Stimulated activated CD8-positive, alpha-beta memory T cell treated with anti-CD3 and anti-CD28 coated beads, Interleukin-2, amount 100 ng/mL, for 48 hours (primary cell): ENCODE results near the gene DSCAML1.

Experiments used
- DNase-seq, 2 donors: peaks; one replicate each; pipeline ENCODE4 v3.0.0-alpha.2; 2020; ENCODE audit warnings: low read depth in 2 of 2

The DSCAML1 gene

GRCh38 chr11:117497206-117497951 lies 299.6 kb downstream of the DSCAML1 start:
- DNase-seq = no peak

- no peak for DNase-seq
These were observed 301.7 kb downstream of the DSCAML1 start for GRCh38 chr11:117495357-117495756.

GRCh38 chr11:117492578-117493251 lies 304.3 kb downstream of the DSCAML1 start:
- DNase-seq = no peak

- no peak for DNase-seq
These were observed 306.1 kb downstream of the DSCAML1 start for GRCh38 chr11:117490911-117491310.

- no peak for DNase-seq
These were observed 306.9 kb downstream of the DSCAML1 start for GRCh38 chr11:117489999-117490679.

GRCh38 chr11:117488996-117489952 lies 307.7 kb downstream of the DSCAML1 start:
- DNase-seq = no peak

- no peak for DNase-seq
These were observed 311.0 kb downstream of the DSCAML1 start for GRCh38 chr11:117486059-117486458.

GRCh38 chr11:117484156-117484555 lies 312.9 kb downstream of the DSCAML1 start:
- no peak for DNase-seq

GRCh38 chr11:117483372-117483771 lies 313.6 kb downstream of the DSCAML1 start:
- no peak for DNase-seq

- DNase-seq = no peak
These were observed 314.1 kb downstream of the DSCAML1 start for GRCh38 chr11:117482881-117483280.

GRCh38 chr11:117481885-117482284 lies 315.1 kb downstream of the DSCAML1 start:
- no peak for DNase-seq

GRCh38 chr11:117481036-117481435 lies 316.0 kb downstream of the DSCAML1 start:
- DNase-seq = no peak

- DNase-seq = no peak
These were observed 316.8 kb downstream of the DSCAML1 start for GRCh38 chr11:117480221-117480620.

GRCh38 chr11:117479372-117479771 lies 317.6 kb downstream of the DSCAML1 start:
- peak in 1 of 2 donors; percentile 12 for DNase-seq

- DNase-seq = no peak
These were observed 318.1 kb downstream of the DSCAML1 start for GRCh38 chr11:117478926-117479325.

- no peak for DNase-seq
These were observed 318.7 kb downstream of the DSCAML1 start for GRCh38 chr11:117478126-117478860.

GRCh38 chr11:117477721-117478120 lies 319.3 kb downstream of the DSCAML1 start:
- DNase-seq = no peak

GRCh38 chr11:117476531-117477142 lies 320.4 kb downstream of the DSCAML1 start:
- no peak for DNase-seq

GRCh38 chr11:117475716-117476530 lies 321.1 kb downstream of the DSCAML1 start:
- DNase-seq = no peak
